SK-MEL-5 (cell line): ENCODE measurements around the gene C9orf85. TPM values are rescaled to one million over a fixed set of nuclear protein-coding genes. Genes with fewer than 3 reads are reported as not detected.

Experiments used
- DNase-seq: peaks from one replicate; pipeline ENCODE4 v3.0.0-alpha.2; 2016; ENCODE audit warnings: low read depth, low spot score
- in situ Hi-C: cut with HindIII; loops from 2 replicates; pipeline ENCODE4 v1.10.0; 2016; ENCODE audit warnings: low sequenced_read_pairs, high pct_unique_total_duplicates, low pct_unique_long_range_greater_than_20kb
- polyA plus RNA-seq, 2 experiments: library from polyadenylated mRNA; depleted of rRNA; stranded (reverse); fragments of >200 nt; gene quantifications; 2 replicates each; pipeline ENCODE4 v1.2.3, GENCODE V29; 2015
- total RNA-seq: library from RNA; depleted of rRNA; stranded (reverse); fragments of >200 nt; shearing (Covaris generic); gene quantifications from 2 replicates; pipeline ENCODE4 v1.2.3, GENCODE V29; 2014; rRNA removed

C9orf85 gene
- total RNA-seq: 49.1 and 50.8 TPM in 2 replicates
- 30.6 and 34.0 TPM in 2 replicates for polyA plus RNA-seq (2015; cell fraction: cytosol; rRNA removed)
- polyA plus RNA-seq (2015; cell fraction: nucleus; rRNA removed): 12.3 and 18.0 TPM in 2 replicates

- in situ Hi-C loops: no loop called here
- peak; percentile 100 for DNase-seq
These were observed at the start of gene C9orf85, which contains the start of gene ABHD17B for GRCh38 chr9:71911061-71911907. Gene C9orf85 (plus strand): TSS chr9:71911639. CDS start chr9:71911735, 96 bp downstream. Gene ABHD17B (minus strand): TSS chr9:71911193. CDS start chr9:71875080, 36,113 bp downstream.

GRCh38 chr9:71863631-71864030 lies 47.8 kb upstream of the C9orf85 start:
- no peak for DNase-seq
- in situ Hi-C loops: no loop called here

- no peak for DNase-seq
- in situ Hi-C loops: no loop called here
These were observed 36.1 kb upstream of the C9orf85 start for GRCh38 chr9:71875345-71875744.

- in situ Hi-C loops: no loop called here
- DNase-seq: no peak
These were observed 35.3 kb upstream of the C9orf85 start for GRCh38 chr9:71876106-71876505.

GRCh38 chr9:71876829-71877228 lies 34.6 kb upstream of the C9orf85 start:
- in situ Hi-C loops: no loop called here
- no peak for DNase-seq

GRCh38 chr9:71878327-71879274 lies 32.8 kb upstream of the C9orf85 start:
- DNase-seq: no peak
- in situ Hi-C loops: no loop called here

- no peak for DNase-seq
- in situ Hi-C loops: no loop called here
These were observed 31.7 kb upstream of the C9orf85 start for GRCh38 chr9:71879644-71880174.

- no peak for DNase-seq
- in situ Hi-C loops: no loop called here
These were observed 27.4 kb upstream of the C9orf85 start for GRCh38 chr9:71884005-71884404.

GRCh38 chr9:71885467-71885866 lies 26.0 kb upstream of the C9orf85 start:
- in situ Hi-C loops: no loop called here
- no peak for DNase-seq

- in situ Hi-C loops: no loop called here
- no peak for DNase-seq
These were observed 25.4 kb upstream of the C9orf85 start for GRCh38 chr9:71886015-71886414.

GRCh38 chr9:71886541-71886940 lies 24.9 kb upstream of the C9orf85 start:
- no peak for DNase-seq
- in situ Hi-C loops: no loop called here

- DNase-seq: no peak
- in situ Hi-C loops: no loop called here
These were observed 24.1 kb upstream of the C9orf85 start for GRCh38 chr9:71887362-71887761.

GRCh38 chr9:71890042-71890679 lies 21.3 kb upstream of the C9orf85 start:
- DNase-seq: no peak
- in situ Hi-C loops: no loop called here

- in situ Hi-C loops: no loop called here
- DNase-seq: no peak
These were observed 19.8 kb upstream of the C9orf85 start for GRCh38 chr9:71891557-71892189.

GRCh38 chr9:71895117-71895516 lies 16.3 kb upstream of the C9orf85 start:
- no peak for DNase-seq
- in situ Hi-C loops: no loop called here

GRCh38 chr9:71895955-71896354 lies 15.5 kb upstream of the C9orf85 start:
- no peak for DNase-seq
- in situ Hi-C loops: no loop called here

GRCh38 chr9:71896761-71897160 lies 14.7 kb upstream of the C9orf85 start:
- no peak for DNase-seq
- in situ Hi-C loops: no loop called here
